Aorta (tissue), 5 donors: Measurements from ENCODE around the gene TUBB2B. TPM values are rescaled to one million over a fixed set of nuclear protein-coding genes. Genes with fewer than 3 reads are reported as not detected.

Source experiments
- ATAC-seq: fragments of 200-7000 bp; cut with Tn5 transposase; one replicate; pipeline ENCODE4 v1.9.1; 2022; ENCODE audit warnings: moderate library complexity; ENCODE audit not compliant: low FRiP score
- DNase-seq, 2 donors: peaks; one replicate each; pipeline ENCODE4 v3.0.0-alpha.2; 2020
- H3K27ac ChIP-seq, 2 donors: one replicate each; pipeline ENCODE4 v1.5.1; 2013; ENCODE audit warnings: low read length in 2 of 2, mild to moderate bottlenecking in 2 of 2, moderate library complexity in 2 of 2, control low read depth in 1 of 2, inconsistent platforms in 1 of 2, low read depth in 1 of 2
- H3K27me3 ChIP-seq, 2 donors: one replicate each; pipeline ENCODE4 v1.6.1; 2013; ENCODE audit warnings: control low read depth in 1 of 2, low read length in 1 of 2, mild to moderate bottlenecking in 1 of 2, moderate library complexity in 1 of 2; ENCODE audit not compliant: insufficient read depth in 2 of 2, control insufficient read depth in 1 of 2
- H3K36me3 ChIP-seq, 2 donors: one replicate each; pipeline ENCODE4 v1.6.1; 2013; ENCODE audit warnings: control low read depth in 1 of 2, low read length in 1 of 2, mild to moderate bottlenecking in 1 of 2; ENCODE audit not compliant: insufficient read depth in 2 of 2, control insufficient read depth in 1 of 2
- H3K4me1 ChIP-seq, 2 donors: one replicate each; pipeline ENCODE4 v1.6.1; 2013; ENCODE audit warnings: low read length in 2 of 2, control low read depth in 1 of 2, mild to moderate bottlenecking in 1 of 2, moderate library complexity in 1 of 2; ENCODE audit not compliant: insufficient read depth in 2 of 2, control insufficient read depth in 1 of 2
- H3K4me3 ChIP-seq, 2 donors: one replicate each; pipeline ENCODE4 v1.5.1; 2013; ENCODE audit warnings: low read length in 2 of 2, control low read depth in 1 of 2, mild to moderate bottlenecking in 1 of 2
- H3K9me3 ChIP-seq: one replicate; pipeline ENCODE4 v1.6.1; 2013; ENCODE audit warnings: mild to moderate bottlenecking, low read length; ENCODE audit not compliant: control insufficient read depth
- WGBS, 2 donors: extraction: QIAGEN DNeasy Blood & Tissue Kit; methylation state at CpG; one replicate each; pipeline ENCODE4 v1.1.7; 2013; 5-methylcytosine and 5-hydroxymethylcytosine counted together
- intact Hi-C, 2 donors: fragments of 100-400 bp; cut with DNase I; formaldehyde crosslinking; loops; one replicate each; pipeline versions ENCODE4 v1.14.2 to v1.15.0; 2022
- polyA plus RNA-seq, 2 donors: library from polyadenylated mRNA; stranded (reverse); fragments of 200-250 nt; gene quantifications; one replicate each; pipeline ENCODE4 v1.2.3, GENCODE V29; 2013
- total RNA-seq, 2 donors: library from RNA; stranded (reverse); fragmentation: NEBNext Ultra II Directional; extraction: Animal tissue kit (Norgen Biotek cat#: 25700); gene quantifications; one replicate each; pipeline ENCODE4 v1.2.1, GENCODE V29; 2021
- donor health status: healthy with polysubstance abuse.
- donor health status: Bipolar disorder and iron deficiency.
- donor health status: DM: no; HTN: no; CAD: no.
- donor health status: DM: no; HTN: no; CAD: no.
- donor health status: DM: yes; HTN: yes; CAD: no.

TUBB2B gene
- total and polyA plus RNA-seq, 4 donors = 2.8 to 6.3 (median 5.0) TPM

GRCh38 chr6:3260772-3261517 lies 33.5 kb upstream of the TUBB2B start:
- DNase-seq (peak; percentile 21 to 49), ATAC-seq (no peak)
- Histone ChIP-seq H3K27ac (no peak overlapping the region), H3K36me3 (no peaks in the 10 kb centered on the region), H3K9me3 (no peaks in the 10 kb centered on the region), H3K27me3 (no peaks in the 10 kb centered on the region), H3K4me3 (no peak overlapping the region), H3K4me1 (no peaks in the 10 kb centered on the region)
- intact Hi-C loops = no loop called here
- WGBS, 2 donors = 73 to 79% methylated on average over 17 of the region's 17 CpGs

GRCh38 chr6:3260296-3260695 lies 32.8 kb upstream of the TUBB2B start:
- intact Hi-C loops = no loop called here
- Histone ChIP-seq H3K4me1 (no peaks in the 10 kb centered on the region), H3K36me3 (no peaks in the 10 kb centered on the region), H3K9me3 (no peaks in the 10 kb centered on the region), H3K27ac (no peak overlapping the region), H3K27me3 (no peaks in the 10 kb centered on the region), H3K4me3 (no peak overlapping the region)
- no peak for ATAC-seq
- peak; percentile 17 to 46 for DNase-seq
- 86 to 87% methylated on average over 14 of the region's 14 CpGs for WGBS, 2 donors

- peak overlapping the region; percentile 65 to 95 for H3K4me3 ChIP-seq
- intact Hi-C loops = no loop called here
- no peaks in the 10 kb centered on the region for H3K4me1 ChIP-seq
- ATAC-seq = peak; percentile 12
- 0% methylated on average over 21 of the region's 21 CpGs for WGBS, 2 donors
- DNase-seq = peak in 1 of 2 donors; percentile 77
- H3K36me3 ChIP-seq = no peaks in the 10 kb centered on the region
- H3K9me3 ChIP-seq = no peaks in the 10 kb centered on the region
- no peaks in the 10 kb centered on the region for H3K27me3 ChIP-seq
- peak overlapping the region in 1 of 2 donors; percentile 8 for H3K27ac ChIP-seq
These were observed 32.1 kb upstream of the TUBB2B start for GRCh38 chr6:3259491-3259958.

- DNase-seq (peak; percentile 96 to 100), ATAC-seq (peak; percentile 98)
- H3K4me1 ChIP-seq = no peaks in the 10 kb centered on the region
- no peaks in the 10 kb centered on the region for H3K27me3 ChIP-seq
- H3K36me3 ChIP-seq = no peaks in the 10 kb centered on the region
- intact Hi-C loops = no loop called here
- peak within 1 kb of the TSS; percentile 65 to 95 for H3K4me3 ChIP-seq
- peak within 1 kb of the TSS in 1 of 2 donors; percentile 8 for H3K27ac ChIP-seq
- no peaks in the 10 kb centered on the region for H3K9me3 ChIP-seq
- 0 to 1% methylated on average over 49 to 80 of the region's 80 CpGs for WGBS, 2 donors
These were observed 31.5 kb upstream of the TUBB2B start, which contains the start of gene PSMG4 for GRCh38 chr6:3258720-3259490. Gene PSMG4 (plus strand): TSS chr6:3258947. CDS start chr6:3259023, 76 bp downstream.

GRCh38 chr6:3258201-3258600 lies 30.7 kb upstream of the TUBB2B start:
- 46 to 54% methylated on average over 12 of the region's 12 CpGs for WGBS, 2 donors
- no peaks in the 10 kb centered on the region for H3K4me1 ChIP-seq
- no peaks in the 10 kb centered on the region for H3K27me3 ChIP-seq
- no peaks in the 10 kb centered on the region for H3K36me3 ChIP-seq
- intact Hi-C loops = no loop called here
- ATAC-seq (no peak), DNase-seq (no peak)
- no peak overlapping the region for H3K27ac ChIP-seq
- H3K9me3 ChIP-seq = no peaks in the 10 kb centered on the region
- no peak overlapping the region for H3K4me3 ChIP-seq

GRCh38 chr6:3253597-3253961 lies 26.1 kb upstream of the TUBB2B start:
- ATAC-seq = no peak
- WGBS, 2 donors = 96 to 97% methylated on average over 38 to 40 of the region's 40 CpGs
- Histone ChIP-seq H3K36me3 (no peaks in the 10 kb centered on the region), H3K27me3 (no peaks in the 10 kb centered on the region), H3K4me3 (no peak overlapping the region), H3K27ac (no peak overlapping the region), H3K4me1 (no peaks in the 10 kb centered on the region), H3K9me3 (no peaks in the 10 kb centered on the region)
- DNase-seq = peak in 1 of 2 donors; percentile 68
- intact Hi-C loops = loop anchor here in 1 of 2 donors (5.0 kb wide), 1 partner anchor 46 kb away; no protein-coding TSS in a partner anchor

GRCh38 chr6:3252861-3253596 lies 25.6 kb upstream of the TUBB2B start:
- Histone ChIP-seq H3K27me3 (no peaks in the 10 kb centered on the region), H3K9me3 (no peaks in the 10 kb centered on the region), H3K4me1 (no peaks in the 10 kb centered on the region), H3K4me3 (no peak overlapping the region), H3K36me3 (no peaks in the 10 kb centered on the region), H3K27ac (no peak overlapping the region)
- DNase-seq (peak in 1 of 2 donors; percentile 52), ATAC-seq (no peak)
- intact Hi-C loops = loop anchor here in 1 of 2 donors (5.0 kb wide), 1 partner anchor 46 kb away; no protein-coding TSS in a partner anchor
- WGBS, 2 donors = 96 to 97% methylated on average over 22 of the region's 22 CpGs

- H3K4me3 ChIP-seq = no peak overlapping the region
- intact Hi-C loops = loop anchor here in 1 of 2 donors (5.0 kb wide), 1 partner anchor 45 kb away; no protein-coding TSS in a partner anchor
- no peak for ATAC-seq
- no peak overlapping the region for H3K27ac ChIP-seq
- H3K36me3 ChIP-seq = no peaks in the 10 kb centered on the region
- H3K27me3 ChIP-seq = no peaks in the 10 kb centered on the region
- WGBS, 2 donors = 94 to 95% methylated on average over 10 of the region's 10 CpGs
- H3K4me1 ChIP-seq = no peaks in the 10 kb centered on the region
- DNase-seq = peak in 1 of 2 donors; percentile 64
- no peaks in the 10 kb centered on the region for H3K9me3 ChIP-seq
These were observed 24.9 kb upstream of the TUBB2B start for GRCh38 chr6:3252369-3252768.
